GM21619 (cell line): ENCODE measurements around the gene RAPGEF5.

ENCODE experiments used
- ATAC-seq: cut with Tn5 transposase; IDR thresholded peaks from one replicate; pipeline ENCODE4 v1.9.1; 2021; ENCODE audit not compliant: unreplicated experiment

RAPGEF5 gene

DNA sequence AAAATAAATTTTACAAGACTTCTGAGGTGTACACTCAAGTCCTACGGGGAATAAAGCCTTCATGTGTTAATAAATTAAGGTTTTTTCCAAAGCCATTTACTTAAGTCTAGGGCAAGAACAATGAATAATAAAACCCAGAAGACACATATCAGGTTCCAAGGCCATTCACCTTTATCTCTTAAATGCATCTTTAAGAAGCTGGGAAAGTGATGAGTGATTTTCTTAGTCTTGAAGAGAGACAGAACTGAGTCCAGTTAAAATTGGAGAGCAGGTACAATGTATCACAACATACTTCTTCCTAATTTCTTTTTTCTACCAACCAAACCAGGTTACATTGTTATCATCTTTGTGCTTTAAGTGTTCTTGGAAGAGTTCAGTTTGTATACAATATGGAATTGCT is 189.5 kb downstream of the RAPGEF5 start:
- ATAC-seq, result no peak

DNA sequence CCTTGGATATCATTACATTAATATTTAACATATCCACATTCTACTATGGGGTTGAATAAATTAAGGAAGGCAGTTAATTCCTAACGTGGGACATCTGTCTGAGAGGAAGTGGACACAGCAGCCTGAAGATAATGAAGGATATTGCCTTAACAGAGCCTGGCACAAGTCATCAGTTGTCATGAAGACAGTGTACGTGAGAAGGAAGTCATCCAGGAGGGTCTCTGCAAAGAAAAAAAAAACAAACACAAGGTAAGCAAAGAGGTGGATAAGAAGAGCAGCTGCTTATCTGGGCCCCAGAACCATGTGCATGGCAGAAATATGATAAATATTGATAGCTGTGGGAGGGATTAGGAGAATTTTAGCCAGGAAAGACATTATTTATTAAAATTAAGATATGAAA is 190.0 kb downstream of the RAPGEF5 start:
- ATAC-seq, result no peak

DNA sequence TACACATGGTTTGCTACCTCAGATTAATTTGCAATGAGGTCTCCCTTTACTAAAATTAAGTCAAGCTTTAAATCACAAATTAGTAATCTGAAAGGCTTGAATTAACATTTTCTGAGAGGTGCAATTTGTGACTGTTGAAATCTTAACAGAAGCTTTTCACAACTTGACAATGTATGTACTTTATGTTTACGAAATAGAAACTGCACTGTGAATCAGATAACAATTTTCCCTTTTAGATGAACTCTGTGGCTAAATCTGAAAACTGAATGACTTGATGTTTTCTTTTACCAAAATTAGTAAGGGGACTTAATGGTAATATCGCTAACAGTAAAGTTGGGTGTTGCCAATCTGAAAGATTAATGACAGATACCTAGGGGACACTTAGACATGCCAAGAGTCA is 197.6 kb downstream of the RAPGEF5 start:
- ATAC-seq, result no peak

DNA sequence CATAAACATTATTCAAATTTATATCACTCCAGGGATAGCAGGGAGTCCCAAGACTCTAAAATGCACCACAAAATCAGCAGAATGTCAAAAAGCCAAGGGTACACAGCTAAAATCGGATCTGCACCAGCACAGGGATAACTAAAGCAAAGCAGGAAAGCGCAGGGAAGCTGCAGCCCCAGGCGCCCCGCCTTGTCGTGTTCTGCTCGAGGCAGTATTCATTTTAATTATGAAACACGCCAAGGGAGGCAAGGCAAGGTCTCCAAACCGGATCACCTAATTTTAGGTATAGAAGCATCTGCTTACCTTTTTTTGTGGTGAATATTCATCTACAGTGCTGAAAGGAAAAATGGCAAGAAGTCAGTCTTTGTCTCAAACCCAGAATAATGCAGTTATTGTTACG is 199.4 kb downstream of the RAPGEF5 start:
- no peak for ATAC-seq

DNA sequence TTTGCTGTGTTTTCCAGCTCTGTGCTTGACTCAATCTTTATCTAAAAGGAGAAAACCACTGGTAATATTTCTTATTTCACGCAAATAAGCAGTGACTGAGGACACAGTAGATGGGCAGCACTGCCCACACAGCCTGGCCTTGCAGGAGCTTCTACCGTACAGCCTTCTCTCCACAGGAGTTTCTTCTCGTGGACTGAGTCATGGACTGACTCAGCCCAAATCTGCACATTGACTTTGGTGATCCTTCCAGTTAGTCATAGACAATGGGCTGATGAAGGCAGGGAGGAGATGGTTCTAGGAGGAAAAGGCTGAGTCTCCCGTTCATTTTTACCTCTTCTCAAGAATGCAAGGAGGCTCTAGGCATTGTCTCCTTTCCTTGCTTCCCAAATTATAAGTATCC is 200.7 kb downstream of the RAPGEF5 start:
- ATAC-seq, result no peak

DNA sequence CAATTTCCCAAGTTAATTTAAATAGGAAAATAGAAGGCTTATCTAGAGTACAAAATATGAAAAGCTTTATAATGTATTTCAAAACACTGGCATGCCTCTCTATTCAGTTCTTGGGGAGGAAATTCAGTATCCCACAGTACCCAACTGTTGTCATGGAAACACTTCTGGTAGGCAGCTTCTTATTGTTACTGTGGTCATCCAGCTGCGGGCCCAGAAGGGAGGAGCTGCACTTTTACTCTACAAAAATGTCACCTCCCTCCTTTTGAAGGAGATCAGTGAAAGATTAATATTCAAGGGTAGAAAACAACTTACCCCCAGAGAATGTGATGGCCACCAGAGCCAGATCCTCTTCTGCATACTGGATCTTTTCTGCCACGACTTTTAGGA is 202.8 kb downstream of the RAPGEF5 start:
- ATAC-seq, result no peak

DNA sequence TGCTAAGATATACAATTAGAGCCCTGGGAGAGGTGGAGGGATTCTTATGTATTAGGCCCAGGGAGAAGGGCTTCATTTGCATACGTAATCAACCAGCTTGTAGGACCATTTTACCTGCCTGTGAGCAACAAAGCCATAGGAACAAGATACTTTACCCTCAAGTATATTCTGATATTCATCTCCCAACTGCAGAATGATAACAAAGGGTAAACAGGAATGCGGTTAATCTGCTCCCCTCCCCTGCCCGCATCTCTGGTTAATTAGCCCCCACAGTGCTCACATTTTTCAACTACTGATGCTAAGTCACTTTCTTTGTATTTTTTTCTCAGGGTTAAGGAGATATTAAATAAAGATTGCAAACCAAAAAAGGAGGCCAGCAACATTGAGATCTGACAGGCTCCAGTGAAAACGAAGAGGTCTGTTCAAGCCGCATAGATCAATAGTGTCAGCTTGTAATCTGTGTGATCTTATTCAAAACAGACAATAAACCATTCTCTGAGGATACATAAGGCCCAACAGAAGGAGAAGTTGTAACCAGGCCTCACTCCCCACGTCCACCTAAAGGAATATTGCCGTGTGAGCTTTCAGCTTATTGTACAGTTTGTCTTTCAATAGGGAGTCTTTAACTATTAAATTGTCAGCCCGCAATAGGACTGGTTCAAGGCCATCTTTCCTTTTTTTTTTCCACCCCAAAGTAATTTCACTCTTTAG is 203.4 kb downstream of the RAPGEF5 start:
- ATAC-seq, result no peak

DNA sequence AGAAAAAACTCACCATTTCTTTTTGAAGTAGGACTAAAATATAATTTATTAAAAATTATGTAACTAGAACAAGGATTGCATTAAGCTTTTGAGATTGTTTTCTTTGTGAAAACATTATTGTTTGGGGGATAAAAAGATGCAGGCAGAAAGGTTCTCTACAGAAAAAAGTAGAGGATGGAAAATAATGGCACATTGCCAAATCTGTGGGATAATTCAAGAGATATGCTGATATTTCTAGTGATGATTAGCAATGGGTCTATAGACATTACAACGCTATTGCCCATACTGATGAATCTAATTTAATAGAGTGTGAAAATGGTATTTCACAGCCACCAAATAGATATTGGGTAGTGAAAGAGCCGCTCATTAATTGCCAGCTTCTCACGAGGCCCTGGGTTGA is 204.3 kb downstream of the RAPGEF5 start:
- no peak for ATAC-seq

DNA sequence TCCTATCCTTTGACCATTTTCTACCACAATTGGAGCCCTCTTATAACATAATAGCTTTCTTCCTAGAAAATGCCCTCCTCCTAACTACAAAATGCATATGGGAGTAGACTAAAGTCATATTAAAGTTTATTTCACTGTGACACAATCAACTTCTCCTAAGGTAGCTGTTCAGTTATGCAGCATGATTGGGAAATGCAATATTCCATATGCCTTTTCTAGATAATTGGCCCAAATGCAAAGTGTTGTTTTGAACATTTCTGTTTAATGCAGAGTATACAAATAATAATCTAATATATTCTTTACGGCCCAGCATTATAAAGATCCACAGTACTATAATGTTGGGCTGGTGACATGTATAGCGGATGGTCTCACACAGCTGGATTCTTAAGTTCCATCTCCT is 205.1 kb downstream of the RAPGEF5 start:
- ATAC-seq, result no peak

DNA sequence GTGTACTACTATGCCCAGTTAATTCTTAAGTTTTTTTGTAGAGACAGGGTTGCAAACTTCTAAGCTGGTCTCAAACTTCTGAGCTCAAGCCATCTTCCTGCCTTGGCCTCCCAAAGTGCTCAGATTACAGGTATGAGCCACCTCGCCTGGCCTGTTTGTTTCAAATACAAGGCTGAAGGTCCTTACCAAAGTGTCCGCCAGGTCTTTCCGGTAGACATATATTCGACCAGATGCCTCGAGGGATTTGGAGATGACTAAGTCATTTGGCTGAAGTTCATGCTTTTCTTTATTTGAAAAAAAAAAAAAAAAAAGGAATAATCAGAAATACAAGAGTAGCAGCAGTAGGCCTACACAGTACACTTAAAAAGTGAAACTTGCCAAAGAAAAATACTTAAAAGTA is 206.7 kb downstream of the RAPGEF5 start:
- ATAC-seq, result no peak

DNA sequence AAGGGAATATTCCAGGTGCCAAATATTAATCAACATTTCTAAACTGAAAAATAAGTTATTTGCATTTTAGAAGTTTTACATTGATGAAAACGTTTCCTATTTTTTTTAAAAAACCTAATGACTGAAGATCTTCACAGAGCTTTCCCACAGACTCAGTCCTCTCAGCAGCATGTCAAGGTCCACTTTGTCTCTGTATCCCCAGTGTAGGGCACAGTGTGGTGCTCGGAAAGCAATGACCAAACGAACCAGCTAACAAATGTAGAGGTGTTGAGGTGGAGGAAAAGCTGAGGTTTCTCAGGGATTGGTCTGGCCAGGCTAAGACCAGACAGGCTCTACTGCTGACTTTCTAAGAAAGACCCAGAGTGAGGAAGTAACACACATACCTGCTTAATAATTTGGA is 209.1 kb downstream of the RAPGEF5 start:
- ATAC-seq, result no peak

DNA sequence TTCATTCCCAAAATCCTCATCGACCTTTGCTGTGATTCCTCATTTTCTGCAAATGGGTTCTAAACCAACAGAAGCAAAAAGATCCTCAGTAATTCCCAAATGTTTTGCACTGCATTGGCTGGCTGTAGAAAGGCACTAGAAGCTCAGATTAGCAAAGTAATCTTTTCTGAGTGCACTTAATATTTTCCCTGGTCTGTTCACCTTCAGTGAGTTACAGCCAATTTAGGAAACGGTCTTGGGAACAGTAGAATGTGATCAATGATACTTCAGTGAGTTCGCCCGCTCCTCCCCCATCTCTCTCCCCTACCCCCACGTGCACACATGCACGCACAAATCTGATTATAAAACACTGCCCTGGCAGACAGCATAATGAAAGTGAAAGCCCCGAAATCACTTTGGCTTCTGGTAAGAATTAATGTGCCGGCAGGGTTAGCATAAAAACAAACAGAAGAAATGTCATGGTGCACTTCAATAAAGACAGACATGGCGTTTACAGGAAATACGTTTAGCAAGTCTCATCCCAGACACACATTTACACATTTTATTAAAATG is 209.9 kb downstream of the RAPGEF5 start:
- no peak for ATAC-seq

DNA sequence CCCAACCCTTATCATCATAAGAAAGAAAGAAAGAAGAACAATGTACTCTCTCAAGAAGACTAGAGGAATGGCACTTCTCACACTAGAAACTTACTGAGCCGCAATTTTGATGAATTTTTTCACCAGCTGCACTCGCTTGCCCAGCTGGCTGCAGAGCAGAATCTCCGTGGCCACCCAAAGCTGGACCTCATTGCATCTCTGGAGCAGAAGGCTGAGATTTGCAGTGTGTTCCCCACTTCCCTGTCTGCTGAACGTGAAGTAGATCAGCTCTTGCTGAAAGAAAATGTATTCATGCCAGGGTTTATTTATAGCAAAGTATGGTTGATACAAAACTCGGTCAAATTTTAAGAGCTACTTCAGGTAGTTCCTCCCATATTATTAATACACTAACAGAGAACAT is 212.0 kb downstream of the RAPGEF5 start:
- no peak for ATAC-seq

DNA sequence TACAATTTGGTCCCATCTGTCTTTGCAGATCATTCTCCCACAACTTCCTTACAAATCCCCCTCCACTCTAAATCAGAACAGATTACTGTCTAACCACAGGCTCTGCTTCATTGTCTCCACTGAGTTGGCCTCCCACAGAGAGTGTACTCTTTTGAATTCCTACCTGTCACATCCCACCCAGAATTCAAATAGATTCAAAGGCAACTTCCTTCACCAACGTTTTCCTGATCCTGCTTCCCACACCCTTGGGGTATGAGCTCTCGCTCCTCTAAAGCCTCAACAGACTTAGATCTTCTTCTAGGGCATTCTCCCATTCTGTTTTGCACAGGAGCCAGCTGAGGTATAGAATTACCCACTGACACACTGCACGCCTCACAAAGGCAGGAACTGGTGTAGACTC is 213.5 kb downstream of the RAPGEF5 start:
- ATAC-seq, result no peak

DNA sequence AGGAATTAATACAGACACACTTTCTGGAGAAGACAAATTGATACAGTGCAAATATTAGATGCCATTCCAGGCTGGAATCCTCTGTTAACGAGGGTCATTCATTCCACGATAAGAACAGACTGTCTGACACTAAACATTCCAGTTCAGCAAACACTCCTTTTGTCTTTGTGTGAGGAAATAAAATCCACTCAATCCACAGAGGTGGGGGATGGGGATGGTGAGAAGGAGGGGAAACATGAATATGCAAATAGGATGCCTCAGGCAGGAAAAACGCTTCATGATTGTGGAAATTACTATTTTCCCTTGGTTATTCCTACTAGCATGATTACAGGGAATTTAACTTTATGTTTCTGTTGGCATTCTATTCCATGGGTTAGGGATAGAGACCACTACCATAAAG is 214.4 kb downstream of the RAPGEF5 start:
- ATAC-seq, result no peak

DNA sequence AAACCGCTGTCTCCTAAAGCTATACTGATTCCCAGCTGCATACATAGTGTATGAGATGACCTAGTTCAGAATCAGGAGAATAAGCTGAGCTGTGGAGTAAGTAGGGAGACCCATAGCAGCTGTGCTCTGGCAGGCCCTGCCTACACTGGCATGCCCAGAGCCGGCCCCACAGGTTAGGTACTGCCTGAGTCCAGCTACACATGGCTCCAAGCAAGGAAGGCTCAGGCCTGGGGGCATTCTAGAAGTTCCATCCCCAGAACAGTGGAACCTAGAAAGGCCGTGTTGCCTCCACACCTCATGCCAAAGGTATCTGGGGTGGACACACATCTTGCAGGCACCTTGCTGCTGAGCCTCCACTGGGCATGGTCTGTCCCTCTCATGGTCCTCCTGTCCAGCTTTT is 215.6 kb downstream of the RAPGEF5 start:
- no peak for ATAC-seq

DNA sequence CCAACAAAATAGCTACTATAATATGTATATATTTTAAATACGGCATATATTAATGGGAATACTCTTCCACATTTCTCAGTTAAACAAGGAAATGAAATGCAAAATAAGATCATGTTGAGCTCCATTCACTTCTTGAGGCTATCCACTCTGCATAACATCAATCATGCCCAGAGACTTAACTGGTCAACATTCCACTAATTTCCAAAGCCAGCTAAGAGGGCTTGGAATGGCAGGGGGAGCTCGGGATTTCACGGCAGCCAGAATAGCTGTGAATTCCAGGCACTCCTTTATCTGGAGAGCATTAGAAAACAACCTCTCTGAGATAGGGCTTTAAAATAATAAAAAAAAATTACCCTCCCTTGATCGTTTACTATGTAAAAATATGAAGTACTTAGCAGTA is 216.4 kb downstream of the RAPGEF5 start:
- no peak for ATAC-seq

DNA sequence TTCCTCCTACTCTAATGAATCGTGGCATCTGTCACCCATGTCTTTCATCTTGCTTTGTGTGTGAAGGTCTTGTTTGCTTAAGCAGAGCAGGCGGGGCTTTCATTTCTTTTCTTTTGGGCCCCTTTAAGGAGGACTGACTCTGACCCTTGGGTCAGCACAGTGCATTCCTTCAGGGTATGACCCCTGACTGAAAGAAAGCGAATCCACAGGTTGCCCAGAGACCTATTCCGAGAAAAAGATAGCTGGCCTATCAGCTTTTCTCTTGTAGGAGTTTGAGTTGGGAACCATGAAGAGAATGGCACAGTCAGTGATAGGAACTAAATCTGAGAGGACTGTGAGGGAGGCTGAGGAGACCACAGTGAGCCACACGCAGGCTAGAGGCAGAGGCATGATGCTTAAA is 218.1 kb downstream of the RAPGEF5 start:
- no peak for ATAC-seq

DNA sequence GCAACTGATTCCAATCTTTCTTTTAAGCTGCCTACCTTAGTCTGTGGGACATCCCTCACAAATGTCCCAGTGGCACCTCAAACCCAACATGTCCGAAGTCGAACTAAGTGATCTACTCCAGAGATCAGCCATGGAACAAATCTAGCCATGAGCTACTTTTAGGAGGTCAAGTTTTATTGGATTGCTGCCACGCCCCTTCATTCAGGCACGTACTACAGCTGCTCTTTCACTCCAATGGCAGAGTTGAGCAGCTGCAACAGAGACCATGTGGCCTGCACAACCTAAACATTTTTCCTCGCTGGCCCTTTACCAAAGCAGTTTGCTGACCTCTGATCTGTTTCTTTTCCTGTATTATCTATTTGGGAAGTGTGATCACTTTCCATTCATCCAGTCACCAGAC is 218.8 kb downstream of the RAPGEF5 start:
- no peak for ATAC-seq

DNA sequence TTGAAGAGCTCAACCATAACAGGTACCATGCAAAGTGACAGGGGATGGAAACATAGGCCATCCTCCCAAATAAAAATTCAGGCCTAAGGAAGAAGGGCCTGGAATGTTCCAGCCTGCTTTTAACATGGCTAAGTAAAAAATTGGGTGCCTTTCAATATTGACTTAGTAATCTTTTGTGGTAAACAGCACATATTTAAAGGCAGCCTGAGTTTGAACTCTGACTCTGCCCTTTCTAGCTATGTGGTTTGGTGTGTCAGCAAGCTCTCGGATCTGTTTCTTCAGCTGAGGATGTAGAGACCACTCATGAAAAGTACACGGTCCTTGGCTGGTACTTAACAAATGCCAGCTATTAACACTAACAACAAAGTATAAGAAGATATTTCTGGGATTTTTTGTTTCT is 219.5 kb downstream of the RAPGEF5 start:
- ATAC-seq, result no peak

DNA sequence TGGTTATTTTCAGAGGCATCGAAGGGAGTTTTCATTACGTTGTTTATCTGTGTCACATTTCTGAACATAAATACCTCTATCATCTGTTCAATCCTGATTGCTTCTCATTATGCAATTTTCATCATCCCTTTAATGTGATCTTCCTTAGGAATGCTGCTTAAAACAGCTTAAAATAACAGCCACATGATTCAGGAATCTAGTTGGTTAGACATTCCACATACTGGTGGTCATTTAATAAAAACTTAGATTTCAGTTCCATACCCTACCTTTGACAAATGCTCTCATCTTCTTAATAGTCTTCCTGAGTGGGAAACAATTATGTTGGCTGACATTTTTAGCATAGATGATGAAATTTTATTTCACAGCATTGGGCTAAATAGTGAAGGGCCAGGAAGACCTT is 219.9 kb downstream of the RAPGEF5 start:
- ATAC-seq, result no peak

DNA sequence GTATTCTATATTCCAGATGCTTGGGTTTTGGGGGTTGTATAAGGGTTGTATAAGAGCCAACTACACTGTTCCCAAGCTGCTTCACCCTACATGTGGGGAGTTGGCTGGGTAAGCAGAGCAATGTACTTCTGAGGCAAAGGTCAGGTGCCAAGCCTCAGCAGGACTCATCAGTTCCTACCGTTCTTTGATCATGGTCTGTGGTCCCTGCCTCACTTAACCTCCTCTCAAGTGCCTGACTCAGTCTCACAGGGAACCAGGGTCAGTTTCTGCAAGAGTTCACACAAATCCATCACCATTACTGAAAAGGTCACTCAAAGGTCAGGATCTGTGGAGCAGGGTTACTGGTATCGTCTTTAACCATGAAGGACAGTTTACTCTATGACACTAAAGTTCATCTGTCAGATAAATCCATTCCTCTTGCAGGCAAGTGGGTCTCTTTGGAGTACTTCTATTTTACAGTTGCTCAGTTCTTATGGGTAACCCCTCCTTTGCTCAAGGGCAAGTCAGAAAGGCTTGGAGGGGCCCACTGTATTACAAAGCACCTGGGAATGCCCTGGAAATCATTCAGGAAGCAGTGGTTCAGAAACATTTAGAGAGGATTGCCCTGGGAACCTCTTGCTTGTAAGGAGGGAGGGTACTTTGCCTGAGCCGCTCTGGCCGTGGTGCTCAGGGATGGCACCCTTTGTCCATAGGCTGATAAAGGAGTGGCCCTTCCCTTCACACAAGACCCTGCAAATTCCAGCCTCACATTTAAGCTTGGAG is 227.0 kb downstream of the RAPGEF5 start:
- ATAC-seq, result no peak

DNA sequence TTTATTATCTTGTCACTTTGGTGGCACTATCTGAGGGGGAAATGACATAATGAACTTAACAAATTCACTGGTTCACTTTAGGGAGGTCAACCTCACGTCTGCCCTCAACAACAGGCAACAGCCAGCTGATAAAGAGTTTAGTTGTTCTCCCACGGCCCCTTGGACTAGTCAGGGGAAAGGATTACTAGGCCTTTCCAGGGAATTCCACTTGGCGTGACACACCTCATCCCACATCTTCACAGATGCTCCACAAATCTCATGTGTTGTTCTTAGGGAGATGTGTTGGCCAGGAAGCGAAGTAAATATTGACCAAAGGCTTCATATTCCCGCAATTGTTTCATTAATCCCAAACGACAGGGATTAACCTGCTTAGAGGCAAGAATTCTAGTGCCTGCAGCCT is 227.8 kb downstream of the RAPGEF5 start:
- no peak for ATAC-seq
